HG03025 (cell line): ENCODE measurements around the gene LRRC8A.
A peak's percentile ranks its signal among the peaks of the same experiment; 100 is the strongest.

ENCODE experiments used
- ATAC-seq: cut with Tn5 transposase; IDR thresholded peaks from one replicate; pipeline ENCODE4 v1.9.1; 2021; ENCODE audit warnings: mild to moderate bottlenecking, moderate library complexity; ENCODE audit not compliant: unreplicated experiment, low FRiP score

The LRRC8A gene

GRCh38 chr9:128899566-128900322 is 17.8 kb downstream of the LRRC8A start:
- no peak for ATAC-seq

- no peak for ATAC-seq
Measured at GRCh38 chr9:128901379-128901778, 19.4 kb downstream of the LRRC8A start.

- no peak for ATAC-seq
Measured at GRCh38 chr9:128901822-128902221, 19.9 kb downstream of the LRRC8A start.

GRCh38 chr9:128902351-128903078 is 20.6 kb downstream of the LRRC8A start:
- peak; percentile 72 for ATAC-seq

GRCh38 chr9:128903079-128903461 is 21.1 kb downstream of the LRRC8A start:
- no peak for ATAC-seq

GRCh38 chr9:128903871-128904620 is 22.1 kb downstream of the LRRC8A start:
- ATAC-seq = no peak

GRCh38 chr9:128905964-128906363 is 24.0 kb downstream of the LRRC8A start:
- ATAC-seq = no peak

GRCh38 chr9:128906741-128907140 is 24.8 kb downstream of the LRRC8A start:
- no peak for ATAC-seq

- ATAC-seq = no peak
Measured at GRCh38 chr9:128908372-128908771, 26.4 kb downstream of the LRRC8A start.

GRCh38 chr9:128909859-128910258 is 27.9 kb downstream of the LRRC8A start:
- no peak for ATAC-seq

GRCh38 chr9:128910906-128911305 is 29.0 kb downstream of the LRRC8A start:
- ATAC-seq = no peak

GRCh38 chr9:128911529-128912035 is 29.6 kb downstream of the LRRC8A start:
- ATAC-seq = no peak

GRCh38 chr9:128912270-128912853 is 30.4 kb downstream of the LRRC8A start:
- ATAC-seq = no peak

- ATAC-seq = no peak
Measured at GRCh38 chr9:128913048-128913900, 31.3 kb downstream of the LRRC8A start.

GRCh38 chr9:128913995-128914772 is 32.3 kb downstream of the LRRC8A start:
- ATAC-seq = no peak

GRCh38 chr9:128916204-128916603 is 34.3 kb downstream of the LRRC8A start:
- no peak for ATAC-seq

- ATAC-seq = no peak
Measured at GRCh38 chr9:128916745-128917144, 34.8 kb downstream of the LRRC8A start.

GRCh38 chr9:128917151-128917849 is 35.4 kb downstream of the LRRC8A start:
- no peak for ATAC-seq
